ENCODE measurements around the gene UQCR11. TPM values are rescaled to one million over a fixed set of nuclear protein-coding genes. Genes with fewer than 3 reads are reported as not detected.

UQCR11 gene
- total and polyA plus RNA-seq, 2 donors (not counting 3 experiments of a cell fraction or from before 2014, with no cell fraction given): 165 to 210 TPM

DNA sequence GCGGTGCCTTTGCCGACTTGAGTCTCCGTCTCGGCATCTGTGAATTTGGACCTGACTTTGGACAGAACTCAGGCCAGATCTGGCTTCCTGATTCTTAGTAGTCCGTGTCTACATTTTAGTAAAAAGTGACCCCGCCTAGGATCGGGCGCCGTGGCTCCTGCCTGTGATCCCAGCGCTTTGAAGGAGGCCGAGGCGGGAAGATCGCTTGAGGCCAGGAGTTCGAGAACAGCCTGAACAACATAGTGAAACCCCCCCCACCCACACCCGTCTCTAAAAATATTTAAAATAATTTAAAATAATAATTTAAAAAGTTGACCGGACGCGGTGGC, 48.0 kb upstream of the UQCR11 start:
- no peak for FAIRE-seq
- Histone ChIP-seq H4K20me1 (replicated peaks; ENCODE audit: control insufficient read depth, extremely low read depth, insufficient read depth, low read length) (no peaks in the 10 kb centered on the region), H3K9ac (replicated peaks; ENCODE audit: extremely low read depth, insufficient read depth, low read length) (peak overlapping the region; percentile 97), H3K27ac (ENCODE audit: insufficient read depth, low read depth, low read length) (peak overlapping the region; percentile 98), H3K9me3 (replicated peaks; ENCODE audit: control insufficient read depth, insufficient read depth, low read length) (no peaks in the 10 kb centered on the region), H3K9me1 (replicated peaks; ENCODE audit: control insufficient read depth, extremely low read depth, insufficient read depth, low read length) (no peaks in the 10 kb centered on the region), H3K4me3 (replicated peaks in 1 of 3; ENCODE audit: insufficient read depth in 1 of 3, low read depth in 1 of 3, low read length in 3 of 3) (peak overlapping the region; percentile 24 to 49 (median 39)), H3K4me2 (ENCODE audit: insufficient read depth, low read length) (peak overlapping the region; percentile 58), H3K36me3 (ENCODE audit: control insufficient read depth in 2 of 2, extremely low read depth in 1 of 2, insufficient read depth in 2 of 2, low read length in 2 of 2) (peaks cover 2 to 6% of the 10 kb centered on the region in 2 experiments), H3K4me1 (ENCODE audit: control insufficient read depth, extremely low read depth, insufficient read depth, low read length) (peaks cover 2% of the 10 kb centered on the region), H3K79me2 (ENCODE audit: control insufficient read depth, insufficient read depth, low read length) (peaks cover 33% of the 10 kb centered on the region), H3K27me3 (ENCODE audit: control insufficient read depth in 2 of 2, insufficient read depth in 2 of 2, low read length in 2 of 2) (no peaks in the 10 kb centered on the region), H2AFZ (ENCODE audit: low read depth, low read length) (peak overlapping the region; percentile 88)
- dilution Hi-C loops (cut with MboI; ENCODE audit: extremely low pct_ligation_motif_present, low sequenced_read_pairs) (no loop called here), intact Hi-C loops (cut with micrococcal nuclease) (loop anchor here (1.0 to 2.0 kb wide), 3 partner anchors 48 to 160 kb away; partner anchors contain the start of genes ATP8B3 and UQCR11)
- ChIA-PET POLR2A (no interaction called here), CTCF (interaction anchor here (0.9 to 2.1 kb wide), 4 partner anchors 19 to 185 kb away, joined by 3 to 11 read pairs (median 4); no protein-coding TSS in a partner anchor)
- TF ChIP-seq JUN (IDR thresholded peaks at IDR 0.05; ENCODE audit: borderline replicate concordance, insufficient read depth, insufficient read length, low read depth) (no peak), GATA2 (IDR thresholded peaks at IDR 0.05; ENCODE audit: insufficient read depth, insufficient read length, low read depth, low read length) (no peak), MYC (IDR thresholded peaks at IDR 0.05; ENCODE audit: low read depth, low read length) (no peak), EZH2 (IDR thresholded peaks at IDR 0.05; ENCODE audit: borderline replicate concordance, low read depth, low read length, severe bottlenecking) (no peak), POLR2A (IDR thresholded peaks at IDR 0.05; ENCODE audit: low read depth, low read length) (no peak), POLR2AphosphoS5 (IDR thresholded peaks at IDR 0.05; ENCODE audit: insufficient read depth, low read depth, low read length) (no peak), FOS (IDR thresholded peaks at IDR 0.05; ENCODE audit: borderline replicate concordance, insufficient read depth, low read length) (no peak)
- TF ChIP-seq, protein P1, sequence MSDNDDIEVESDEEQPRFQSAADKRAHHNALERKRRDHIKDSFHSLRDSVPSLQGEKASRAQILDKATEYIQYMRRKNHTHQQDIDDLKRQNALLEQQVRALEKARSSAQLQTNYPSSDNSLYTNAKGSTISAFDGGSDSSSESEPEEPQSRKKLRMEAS (IDR thresholded peaks at IDR 0.05; ENCODE audit: insufficient read depth, insufficient read length): no peak
- TF ChIP-seq, protein P2, sequence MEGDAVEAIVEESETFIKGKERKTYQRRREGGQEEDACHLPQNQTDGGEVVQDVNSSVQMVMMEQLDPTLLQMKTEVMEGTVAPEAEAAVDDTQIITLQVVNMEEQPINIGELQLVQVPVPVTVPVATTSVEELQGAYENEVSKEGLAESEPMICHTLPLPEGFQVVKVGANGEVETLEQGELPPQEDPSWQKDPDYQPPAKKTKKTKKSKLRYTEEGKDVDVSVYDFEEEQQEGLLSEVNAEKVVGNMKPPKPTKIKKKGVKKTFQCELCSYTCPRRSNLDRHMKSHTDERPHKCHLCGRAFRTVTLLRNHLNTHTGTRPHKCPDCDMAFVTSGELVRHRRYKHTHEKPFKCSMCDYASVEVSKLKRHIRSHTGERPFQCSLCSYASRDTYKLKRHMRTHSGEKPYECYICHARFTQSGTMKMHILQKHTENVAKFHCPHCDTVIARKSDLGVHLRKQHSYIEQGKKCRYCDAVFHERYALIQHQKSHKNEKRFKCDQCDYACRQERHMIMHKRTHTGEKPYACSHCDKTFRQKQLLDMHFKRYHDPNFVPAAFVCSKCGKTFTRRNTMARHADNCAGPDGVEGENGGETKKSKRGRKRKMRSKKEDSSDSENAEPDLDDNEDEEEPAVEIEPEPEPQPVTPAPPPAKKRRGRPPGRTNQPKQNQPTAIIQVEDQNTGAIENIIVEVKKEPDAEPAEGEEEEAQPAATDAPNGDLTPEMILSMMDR (IDR thresholded peaks at IDR 0.05; ENCODE audit: extremely low read depth in 1 of 2, insufficient read depth in 1 of 2, low read depth in 1 of 2, low read length in 2 of 2): no peak
- DNase-seq (ENCODE audit: low read depth, low spot score): no peak
- BruUV-seq (replicated peaks): TSS peak; percentile 98
